Thyroid gland (tissue), 4 donors: ENCODE measurements around the gene CTNNB1.

Experiments
- CTCF ChIP-seq, 6 experiments: fragments of 200-600 bp in 3 of 6; fragments of 450-650 bp in 3 of 6; sonication (generic) in 3 of 6; IDR thresholded peaks; one replicate each; pipeline ENCODE4 v1.5.1; 2016 to 2019; ENCODE audit warnings: antibody characterized with exemption in 6 of 6, mild to moderate bottlenecking in 2 of 6, inconsistent platforms in 1 of 6, moderate library complexity in 1 of 6
- POLR2A ChIP-seq, 2 donors: fragments of 450-650 bp; IDR thresholded peaks; one replicate each; pipeline ENCODE4 v1.6.1; 2017; ENCODE audit warnings: antibody characterized with exemption in 2 of 2, mild to moderate bottlenecking in 2 of 2, moderate library complexity in 1 of 2

GRCh38 chr3:41196499-41197410, 2.5 kb upstream of the CTNNB1 start:
- no peak for TF ChIP-seq POLR2A (IDR thresholded peaks at IDR 0.05)
- no peak for TF ChIP-seq CTCF (IDR thresholded peaks at IDR 0.05)
